Stimulated activated CD8-positive, alpha-beta memory T cell treated with anti-CD3 and anti-CD28 coated beads, Interleukin-15, amount 100 ng/mL, for 4 hours (primary cell): Measurements from ENCODE around the gene MOV10L1.
"Not testable (repeated sequence)": the region's sequence is repeated elsewhere in the genome, so short reads cannot be mapped to it uniquely, and the experiment has no call there.

Experiments used
- DNase-seq, 2 donors: peaks; one replicate each; pipeline ENCODE4 v3.0.0-alpha.2; 2020; ENCODE audit warnings: low read depth in 2 of 2

MOV10L1 gene

DNA sequence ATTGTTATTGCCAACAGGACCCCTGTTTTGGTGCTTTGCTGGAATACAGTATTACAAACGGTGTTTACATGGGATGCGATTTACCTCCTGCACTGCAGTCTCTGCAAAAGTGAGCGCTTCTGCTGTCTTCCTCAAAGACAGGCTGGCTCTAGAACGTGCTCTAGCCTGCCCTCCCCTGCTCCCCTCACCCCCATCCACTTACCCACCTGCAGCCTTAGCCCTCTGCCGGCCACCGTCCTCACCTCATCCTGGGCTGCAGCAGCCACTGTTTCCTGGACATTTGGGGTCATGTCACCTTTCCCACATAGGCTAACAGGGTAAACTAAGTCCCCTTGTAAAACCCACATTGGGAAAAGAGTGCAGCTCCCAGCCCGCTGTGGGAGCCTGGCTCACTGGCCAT is 71.1 kb downstream of the MOV10L1 start:
- no peak for DNase-seq

DNA sequence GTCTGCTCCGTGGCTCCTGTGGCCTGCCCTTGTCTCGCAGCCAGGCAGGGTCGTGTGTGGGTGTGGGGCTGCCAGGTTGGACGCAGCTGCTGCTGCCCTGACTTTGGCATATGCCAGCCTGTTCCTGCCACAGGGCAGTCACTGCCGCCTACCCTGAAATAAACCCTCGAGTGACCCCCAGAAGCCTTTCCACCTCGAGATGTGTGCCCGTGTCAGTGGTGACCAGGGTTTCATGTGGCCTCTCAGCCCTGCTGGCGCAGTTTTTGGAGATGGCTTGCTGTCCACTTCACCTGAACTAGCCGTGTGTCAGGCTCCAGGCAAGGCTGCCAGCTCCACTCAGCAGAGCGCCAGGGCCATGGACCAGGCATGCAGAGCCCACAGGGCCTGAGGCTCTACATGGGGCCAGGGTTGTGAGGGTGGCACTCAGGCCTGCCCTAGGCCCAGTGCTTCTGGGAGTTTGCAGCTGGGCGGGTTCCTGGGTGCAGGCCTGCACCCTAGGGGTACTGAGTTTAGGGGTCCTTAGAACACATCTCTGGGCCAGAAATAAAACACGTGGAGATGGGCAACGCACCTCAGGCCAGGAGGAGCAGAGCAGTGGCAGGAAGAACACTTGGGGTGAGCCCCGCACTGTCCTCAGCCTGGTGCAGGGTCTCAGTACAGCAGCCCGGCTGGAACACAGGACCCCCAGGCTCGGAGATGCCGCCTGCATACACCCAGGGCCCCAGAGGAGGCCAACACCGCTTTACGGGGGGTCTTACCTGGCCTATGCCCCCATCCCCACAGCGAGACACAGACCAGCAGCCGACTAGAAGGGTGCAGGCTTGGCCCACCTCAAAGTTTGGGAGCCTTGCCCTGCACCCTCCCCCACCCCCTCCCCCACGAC is 71.9 kb downstream of the MOV10L1 start:
- no peak for DNase-seq

DNA sequence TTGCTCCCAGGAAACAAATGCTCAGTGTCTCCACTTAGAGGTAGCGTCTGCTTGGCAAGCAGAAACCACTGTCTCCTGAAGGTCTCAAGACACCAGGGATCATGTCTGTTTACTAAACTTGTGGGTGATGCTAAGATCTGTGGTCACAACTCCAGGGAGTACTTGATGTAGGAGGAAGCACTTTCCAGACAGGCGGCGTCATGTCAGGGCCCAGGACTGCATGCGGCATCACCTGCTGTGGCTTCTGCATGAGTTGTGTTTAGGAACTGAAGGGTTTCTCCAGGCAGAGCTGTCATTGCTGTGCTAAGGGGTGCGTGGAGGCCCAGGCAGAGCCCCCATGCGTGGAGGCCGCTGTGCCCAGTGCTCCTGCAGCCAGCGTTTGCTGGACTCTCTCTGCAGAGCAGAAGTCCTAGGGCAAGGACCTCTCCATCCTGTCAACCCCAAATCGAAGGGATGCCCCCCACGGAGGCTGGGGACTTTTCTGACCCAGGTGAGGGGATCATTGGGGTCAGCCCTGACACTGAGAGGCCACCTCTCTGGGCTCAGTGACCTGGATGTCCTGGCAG is 72.7 kb downstream of the MOV10L1 start:
- no peak for DNase-seq

DNA sequence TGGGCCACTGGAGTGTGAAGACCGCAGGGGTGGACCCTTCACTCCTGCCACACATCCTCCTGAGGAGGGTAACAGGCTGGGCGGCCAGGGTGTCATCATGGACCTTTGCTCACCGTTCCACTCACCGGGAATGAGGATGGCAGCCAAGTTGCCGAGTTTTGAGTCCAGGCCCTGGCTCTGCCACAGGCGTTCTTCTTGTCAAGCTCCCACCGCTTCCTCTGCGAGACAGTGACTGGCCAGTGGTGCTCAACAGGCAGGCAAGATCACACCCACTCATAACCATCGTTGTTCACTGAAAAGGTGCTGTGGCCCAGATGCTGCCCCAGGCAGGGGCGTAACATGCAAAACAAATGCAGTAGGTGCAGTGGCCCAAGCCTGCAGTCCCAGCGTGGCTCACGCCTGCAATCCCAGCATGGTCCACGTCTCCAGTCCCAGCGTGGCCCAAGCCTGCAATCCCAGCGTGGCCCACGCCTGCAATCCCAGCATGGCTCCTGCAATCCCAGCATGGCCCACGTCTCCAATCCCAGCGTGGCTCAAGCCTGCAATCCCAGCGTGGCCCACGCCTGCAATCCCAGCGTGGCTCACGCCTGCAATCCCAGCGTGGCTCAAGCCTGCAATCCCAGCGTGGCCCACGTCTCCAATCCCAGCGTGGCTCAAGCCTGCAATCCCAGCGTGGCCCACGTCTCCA is 75.8 kb downstream of the MOV10L1 start:
- DNase-seq, result no peak

DNA sequence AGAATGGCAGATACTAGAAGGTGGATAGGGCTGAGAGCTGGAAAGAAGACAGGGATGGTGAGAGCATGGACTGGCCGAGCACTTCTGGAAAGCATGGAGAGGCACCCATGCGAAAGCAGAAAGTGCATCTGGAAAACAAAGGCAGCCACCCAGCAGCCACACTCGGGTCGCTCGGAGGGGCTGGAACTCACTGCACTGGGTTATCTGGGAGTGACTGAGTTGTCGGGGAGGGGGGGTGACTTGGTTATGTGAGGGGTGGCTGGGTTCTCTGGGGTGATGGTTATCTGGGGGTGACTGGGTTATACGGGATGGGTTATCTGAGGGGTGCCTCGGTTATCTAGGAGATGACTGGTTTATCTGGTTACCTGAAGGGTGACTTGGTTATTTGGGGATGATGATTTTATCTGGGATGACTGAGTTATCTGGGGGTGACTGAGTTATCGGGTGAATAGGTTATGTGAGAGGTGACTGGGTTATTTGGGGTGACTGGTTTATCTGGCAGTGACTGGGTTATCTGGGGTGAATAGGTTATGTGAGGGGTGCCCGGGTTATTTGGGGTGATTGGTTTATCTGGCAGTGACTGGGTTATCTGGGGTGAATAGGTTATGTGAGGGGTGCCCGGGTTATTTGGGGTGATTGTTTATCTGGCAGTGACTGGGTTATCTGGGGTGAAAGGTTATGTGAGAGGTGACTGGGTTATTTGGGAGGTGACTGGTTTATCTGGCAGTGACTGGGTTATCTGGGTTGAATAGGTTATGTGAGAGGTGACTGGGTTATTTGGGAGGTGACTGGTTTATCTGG is 78.1 kb downstream of the MOV10L1 start:
- DNase-seq, result no peak

DNA sequence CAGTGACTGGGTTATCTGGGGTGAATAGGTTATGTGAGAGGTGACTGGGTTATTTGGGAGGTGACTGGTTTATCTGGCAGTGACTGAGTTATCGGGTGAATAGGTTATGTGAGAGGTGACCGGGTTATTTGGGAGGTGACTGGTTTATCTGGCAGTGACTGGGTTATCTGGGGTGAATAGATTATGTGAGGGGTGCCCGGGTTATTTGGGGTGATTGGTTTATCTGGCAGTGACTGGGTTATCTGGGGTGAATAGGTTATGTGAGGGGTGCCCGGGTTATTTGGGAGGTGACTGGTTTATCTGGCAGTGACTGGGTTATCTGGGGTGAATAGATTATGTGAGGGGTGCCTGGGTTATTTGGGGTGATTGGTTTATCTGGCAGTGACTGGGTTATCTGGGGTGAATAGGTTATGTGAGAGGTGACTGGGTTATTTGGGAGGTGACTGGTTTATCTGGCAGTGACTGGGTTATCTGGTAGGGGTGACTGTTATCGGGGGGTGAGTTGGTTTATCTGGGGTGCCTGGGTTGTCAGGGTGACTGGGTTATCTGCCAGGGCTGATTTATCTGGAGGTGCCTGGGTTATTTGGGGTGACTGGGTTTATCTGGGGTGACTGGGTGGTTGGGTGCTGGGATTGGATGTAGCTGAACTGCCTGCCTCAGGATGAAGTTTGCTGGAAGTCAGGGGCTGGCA is 78.8 kb downstream of the MOV10L1 start:
- not testable (repeated sequence) for DNase-seq

DNA sequence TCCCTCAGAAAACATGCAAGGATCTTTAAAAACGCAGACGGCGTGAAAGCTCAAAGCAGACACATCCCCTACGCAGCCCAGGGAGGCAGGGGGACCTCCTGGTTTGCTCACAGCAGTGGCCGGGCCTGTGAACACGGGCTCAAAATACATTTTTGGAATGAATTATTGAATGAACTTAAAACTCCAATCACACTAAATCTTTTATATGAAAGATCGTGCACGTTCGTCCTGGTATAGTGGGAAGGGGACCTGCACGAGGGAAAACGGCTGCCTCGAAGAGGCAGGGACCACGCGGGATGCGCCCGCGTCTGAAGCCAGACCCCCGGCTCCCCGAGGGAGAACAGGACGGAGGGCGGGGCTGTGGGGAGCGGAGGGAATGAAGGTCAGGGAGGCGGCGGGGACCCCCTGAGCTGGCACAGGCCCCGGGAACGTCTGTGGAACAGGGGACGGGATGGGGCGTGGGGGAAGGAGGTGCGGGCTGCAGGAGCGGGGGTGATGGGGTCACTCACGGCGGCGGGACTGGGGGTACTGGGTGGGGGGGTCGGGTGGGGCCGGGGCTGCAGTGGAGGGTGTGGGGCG is 79.5 kb downstream of the MOV10L1 start:
- DNase-seq, result no peak

DNA sequence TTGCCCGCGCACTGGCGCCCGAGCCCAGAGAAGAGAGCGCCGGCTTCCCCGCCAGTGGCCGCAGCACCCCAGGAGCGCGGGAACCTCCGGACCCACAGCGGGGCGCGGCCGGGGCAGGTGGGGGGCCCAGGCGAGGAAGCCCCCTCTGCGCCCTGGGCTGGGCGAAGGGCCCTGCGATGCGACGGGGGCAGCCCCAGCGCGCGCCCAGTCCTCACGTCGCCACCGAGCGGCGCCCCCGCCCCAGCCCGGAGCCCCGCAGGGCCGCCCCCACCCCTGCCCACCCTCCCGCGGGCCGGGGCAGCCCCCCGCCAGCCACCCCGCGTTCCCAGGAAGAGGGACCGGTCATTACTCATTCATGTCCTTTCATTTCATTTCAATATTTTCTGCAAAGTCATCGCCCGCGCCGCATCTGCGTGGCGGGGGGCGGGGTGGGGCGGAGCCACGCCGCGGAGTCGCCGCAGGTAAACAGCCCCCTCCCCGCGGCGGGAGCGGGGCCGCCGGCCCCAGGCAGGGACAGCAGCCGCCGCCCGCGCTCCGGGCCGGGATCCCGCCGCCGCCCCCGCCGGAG is 80.1 kb downstream of the MOV10L1 start:
- DNase-seq, result peak in 1 of 2 donors; percentile 22

DNA sequence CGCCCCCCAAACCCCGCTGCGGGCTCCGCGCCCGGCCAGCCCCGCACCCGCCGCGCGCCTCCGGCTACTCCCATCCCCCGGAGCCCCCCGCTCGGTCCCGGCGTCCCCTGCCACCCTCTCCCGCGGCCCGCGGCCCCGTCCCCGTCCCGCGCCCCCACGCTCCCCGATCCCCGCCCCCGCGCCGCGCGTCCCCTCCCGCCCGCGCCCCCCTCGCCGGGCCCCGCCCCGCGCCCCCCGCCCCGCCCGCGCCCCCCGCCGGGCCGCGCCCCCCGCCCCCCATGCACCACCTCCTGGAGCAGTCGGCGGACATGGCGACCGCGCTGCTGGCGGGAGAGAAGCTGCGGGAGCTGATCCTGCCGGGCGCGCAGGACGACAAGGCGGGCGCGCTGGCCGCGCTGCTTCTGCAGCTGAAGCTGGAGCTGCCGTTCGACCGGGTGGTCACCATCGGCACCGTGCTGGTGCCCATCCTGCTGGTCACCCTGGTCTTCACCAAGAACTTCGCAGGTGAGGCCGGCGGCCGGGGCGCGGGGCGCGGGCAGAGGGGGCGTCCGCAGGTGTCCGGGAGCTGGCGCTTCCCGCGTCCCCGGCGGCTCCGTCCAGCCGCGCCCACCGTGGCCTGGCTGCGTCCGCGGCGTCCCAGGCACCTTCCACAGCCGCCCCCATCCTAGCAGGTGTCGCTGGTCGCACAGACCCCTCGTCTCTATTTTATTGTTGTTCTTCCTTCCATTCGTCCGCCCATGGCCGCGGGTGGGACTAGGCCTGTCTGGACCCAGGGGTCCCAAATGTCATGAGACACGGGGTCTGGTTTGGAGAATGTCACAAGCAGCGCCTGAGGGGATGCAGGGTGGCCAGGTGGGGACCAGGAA is 80.9 kb downstream of the MOV10L1 start, which contains the start of gene PANX2:
Gene PANX2 (plus strand): TSS at position 279 of the 866 bp plus-strand sequence. CDS start 0 bp downstream, at position 279.
- DNase-seq, result no peak

DNA sequence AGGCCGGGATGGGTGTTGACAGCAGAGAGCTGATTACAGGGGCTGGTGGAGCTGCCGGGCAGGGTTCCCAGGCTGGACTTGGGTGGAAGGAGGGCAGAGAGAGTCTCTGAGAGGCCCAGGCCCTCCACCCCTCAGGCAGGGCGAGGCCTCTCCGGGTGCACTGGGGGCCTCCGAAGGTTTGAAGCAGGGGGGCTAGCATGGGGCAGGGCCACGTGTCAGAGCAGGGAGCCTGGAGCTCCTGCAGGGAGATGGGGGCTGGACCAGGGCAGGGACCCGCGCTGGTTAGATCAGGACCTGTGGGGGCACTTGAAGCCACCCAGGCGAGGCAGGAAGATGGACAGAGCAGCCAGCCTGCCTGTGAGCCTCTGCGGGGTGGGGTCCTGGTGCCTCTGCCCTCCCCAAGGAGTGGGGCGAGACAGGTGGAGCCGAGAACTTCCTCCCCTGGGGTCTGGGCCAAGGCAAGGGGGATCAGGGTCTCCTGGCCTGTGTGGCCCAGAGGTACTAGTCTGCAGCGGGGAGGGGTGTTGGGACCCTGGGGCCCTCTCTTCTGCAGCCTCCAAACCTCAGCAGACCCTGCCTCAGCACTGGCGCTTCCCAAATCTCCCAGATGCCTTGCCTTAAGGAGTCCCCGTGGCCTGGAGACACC is 81.6 kb downstream of the MOV10L1 start:
- no peak for DNase-seq

DNA sequence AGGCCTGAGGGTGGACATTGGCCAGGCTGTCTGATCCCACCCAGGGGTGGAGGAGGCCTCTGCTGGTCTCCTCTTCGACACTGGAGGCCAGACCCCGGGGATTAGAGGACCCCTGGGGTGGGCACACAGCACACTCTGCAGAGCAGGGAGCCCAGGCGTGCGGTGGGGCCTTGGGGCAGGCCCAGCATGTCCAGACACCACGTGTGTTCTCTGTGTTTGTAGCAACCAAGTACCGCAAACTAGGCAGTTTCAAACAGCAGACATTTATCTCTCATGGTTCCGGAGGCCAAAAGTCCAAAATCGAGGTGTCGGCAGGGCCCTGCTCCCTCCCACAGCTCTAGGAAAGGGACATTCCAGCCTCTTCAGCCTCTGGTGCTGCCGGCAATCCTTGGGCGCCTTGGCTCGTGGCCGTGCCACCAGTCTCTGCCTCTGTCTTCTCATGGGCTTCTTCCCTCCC is 82.2 kb downstream of the MOV10L1 start:
- no peak for DNase-seq

DNA sequence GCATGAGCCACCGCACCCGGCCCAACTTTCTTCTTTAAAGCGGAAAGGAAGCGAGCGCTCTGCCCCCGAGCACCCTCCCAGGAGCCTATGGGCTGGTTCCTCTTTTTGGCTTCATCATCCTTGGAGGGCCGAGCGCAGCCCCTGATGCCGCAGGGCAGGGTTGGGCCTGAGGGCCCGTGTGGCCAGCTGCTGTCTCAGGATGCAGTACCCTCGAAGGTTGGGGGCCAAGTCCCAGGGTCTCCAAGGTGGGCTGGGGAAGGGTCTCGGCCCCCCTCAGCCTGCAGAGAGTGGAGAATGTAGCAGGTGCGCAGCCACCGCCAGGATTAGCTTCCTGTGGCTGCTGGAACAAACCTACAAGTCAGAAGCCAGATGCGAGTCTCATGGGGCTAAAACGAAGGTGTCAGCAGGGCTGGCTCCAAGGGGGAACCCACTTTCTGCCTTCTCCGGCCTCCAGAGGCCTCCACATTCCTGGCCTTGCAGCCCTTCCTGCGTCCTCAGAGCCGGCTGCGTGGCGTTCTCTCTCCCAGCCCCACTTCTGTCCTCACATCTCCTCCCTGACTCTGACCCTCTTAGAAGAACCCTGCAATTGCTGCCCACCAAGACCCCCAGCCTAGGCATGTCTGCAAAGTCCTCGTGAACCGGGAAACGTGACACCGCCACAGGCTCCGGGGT is 83.6 kb downstream of the MOV10L1 start:
- DNase-seq, result no peak

DNA sequence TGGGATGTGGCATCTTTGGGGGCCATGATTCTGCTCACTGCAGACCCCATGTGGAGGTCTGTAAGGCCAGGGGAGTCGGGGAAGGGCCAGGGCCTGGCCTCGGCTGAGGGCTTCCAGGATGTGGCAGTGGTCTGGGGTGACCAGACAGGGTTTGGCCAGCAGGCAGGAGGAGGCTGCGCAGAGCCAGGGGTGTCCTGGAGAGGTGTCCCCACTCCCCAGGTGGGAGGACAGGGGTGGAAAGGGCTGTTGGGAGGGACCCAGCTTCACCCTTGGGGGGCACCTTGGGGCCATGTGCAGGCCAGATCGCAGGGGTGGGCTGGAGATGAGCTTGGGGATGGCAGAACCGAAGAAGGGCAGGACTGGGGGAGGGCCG is 84.2 kb downstream of the MOV10L1 start:
- no peak for DNase-seq

DNA sequence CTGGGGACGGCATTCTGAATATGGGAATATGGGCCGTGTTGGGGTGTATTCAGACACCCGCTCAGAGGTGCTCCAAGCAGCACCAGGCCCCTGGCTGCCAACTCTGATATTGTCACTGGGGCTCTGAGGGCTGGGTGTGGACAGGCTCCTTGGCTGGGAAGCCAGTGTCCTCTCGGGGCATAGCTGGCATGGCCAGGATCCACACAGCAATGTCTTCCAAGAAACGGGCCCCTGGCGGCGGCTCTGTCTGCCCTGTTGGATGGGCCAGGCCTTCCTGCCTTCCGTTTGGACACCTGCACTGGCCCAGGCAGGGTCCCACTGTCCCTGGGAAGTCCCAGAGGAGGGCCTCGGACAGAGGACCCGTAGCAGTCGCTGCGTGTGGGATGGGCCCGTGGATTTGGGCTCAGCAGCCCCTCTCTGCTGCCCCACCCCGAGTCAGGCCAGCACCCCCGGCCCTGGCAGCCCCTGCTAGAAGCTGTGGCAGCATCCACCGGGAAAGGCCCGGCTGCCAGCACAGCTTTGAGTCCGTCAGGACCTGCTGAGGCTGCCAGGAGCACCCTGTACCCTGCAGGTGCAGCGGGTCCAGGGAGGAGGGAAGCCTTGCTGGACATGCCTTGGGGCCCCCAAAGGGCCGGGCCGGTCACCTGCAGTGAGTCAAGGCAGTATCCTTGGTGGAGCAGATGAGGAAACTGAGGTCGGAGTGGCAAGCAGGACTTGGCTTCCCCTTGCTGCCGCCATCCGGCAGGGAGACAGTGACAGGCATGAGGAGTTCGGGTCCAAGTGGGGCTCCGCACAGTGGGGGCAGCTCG is 84.8 kb downstream of the MOV10L1 start:
- DNase-seq, result no peak

DNA sequence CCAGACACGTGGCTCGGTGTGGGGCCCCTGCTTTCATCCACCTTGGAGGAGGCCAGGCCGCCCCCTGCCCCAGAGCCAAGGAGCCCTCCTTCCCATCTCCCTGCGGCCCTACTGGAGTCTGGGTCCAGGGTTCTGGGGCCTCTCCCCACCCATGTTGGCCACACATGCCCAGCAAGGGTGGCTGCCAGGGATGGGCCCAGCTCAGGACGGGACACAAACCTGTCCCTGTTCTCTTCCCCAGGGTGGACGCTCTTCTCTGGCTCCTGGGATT is 85.3 kb downstream of the MOV10L1 start:
- DNase-seq, result no peak

DNA sequence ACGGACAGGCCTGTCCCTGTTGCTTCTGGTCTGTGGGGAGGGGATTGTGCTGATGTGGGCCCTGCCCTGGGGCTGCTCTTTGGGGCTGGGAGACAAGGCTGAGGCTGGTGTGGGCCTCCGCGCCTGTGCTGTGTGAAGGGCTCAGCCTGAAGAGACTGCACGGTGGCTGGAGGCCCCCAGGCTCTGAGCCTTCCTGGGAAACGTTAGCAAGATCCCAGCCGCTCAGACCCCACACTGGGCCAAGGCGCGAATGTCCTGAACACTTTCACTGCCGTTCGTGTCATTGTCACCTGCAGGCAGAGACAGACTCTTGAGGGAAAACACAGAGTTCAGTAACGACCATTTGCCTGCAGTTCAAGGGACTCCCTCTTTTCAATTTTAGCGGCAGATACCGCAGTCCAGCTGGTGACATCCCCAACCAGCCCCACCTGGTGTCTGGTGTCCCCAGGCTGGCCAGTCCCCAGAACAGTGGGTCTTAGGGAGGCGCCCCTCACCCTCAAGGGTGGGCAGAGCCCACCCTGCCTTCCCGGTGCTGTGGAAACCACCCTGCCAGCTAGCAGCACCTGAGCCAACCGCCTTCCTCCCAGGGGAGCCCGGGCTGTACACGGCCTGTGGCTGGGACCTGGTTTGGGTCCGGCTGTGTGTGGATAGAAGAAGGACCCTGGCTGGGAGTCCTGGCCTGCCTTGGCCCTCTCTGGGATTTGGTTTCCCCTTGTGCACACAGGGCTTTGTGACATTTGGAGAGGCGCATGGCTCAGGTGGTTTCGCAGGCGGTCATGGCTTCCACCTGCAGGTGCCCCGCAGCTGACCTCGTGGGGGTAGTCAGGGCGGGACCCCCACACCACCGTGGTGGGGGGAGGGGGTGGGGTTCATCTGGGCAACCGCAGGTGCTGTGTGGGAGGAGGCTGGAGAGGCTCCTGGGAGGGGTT is 86.4 kb downstream of the MOV10L1 start:
- no peak for DNase-seq
